SK-N-SH (cell line): ENCODE data around the gene FLAD1. TPM values are rescaled to one million over a fixed set of nuclear protein-coding genes. Genes with fewer than 3 reads are reported as not detected.

ENCODE experiments used
- CTCF ChIA-PET: fragments of 300-600, 350-600 bp; formaldehyde crosslinking; extraction: SDS; loops from one replicate; lab custom pipeline; 2021; lab: Yijun Ruan, JAX
- POLR2A ChIA-PET: fragments of 350-600 bp; sonication (Branson Sonifier 250); formaldehyde crosslinking; extraction: SDS; loops from one replicate; lab custom pipeline; 2020; ENCODE audit warnings: antibody characterized with exemption, inconsistent platforms; lab: Yijun Ruan, JAX
- DNase-seq: peaks from one replicate; pipeline ENCODE4 v3.0.0; 2012
- H2AFZ ChIP-seq: fragments of 200-600 bp; sonication (generic); 2 replicates; pipeline ENCODE4 v1.8.1; 2016; ENCODE audit warnings: antibody characterized with exemption, mild to moderate bottlenecking, low read depth
- H3F3A ChIP-seq: fragments of 200-600 bp; sonication (generic); replicated peaks from 2 replicates; pipeline ENCODE3; 2016; ENCODE audit warnings: antibody characterized with exemption, mild to moderate bottlenecking; ENCODE audit not compliant: insufficient read depth
- H3K27ac ChIP-seq, 2 experiments: fragments of 200-500 bp in 1 of 2; fragments of 200-600 bp in 1 of 2; sonication (Bioruptor generic) in 1 of 2; sonication (generic), shearing (Covaris generic) in 1 of 2; 2 replicates each; pipeline versions ENCODE4 v1.5.1 to v1.6.1; 2014 to 2016; ENCODE audit warnings: low read depth in 2 of 2, inconsistent platforms in 1 of 2, low read length in 1 of 2, mild to moderate bottlenecking in 1 of 2, mixed read lengths in 1 of 2
- H3K27me3 ChIP-seq: fragments of 200-600 bp; sonication (generic), shearing (Covaris generic); 2 replicates; pipeline ENCODE4 v1.6.1; 2016; ENCODE audit warnings: mixed run types; ENCODE audit not compliant: insufficient read depth
- H3K36me3 ChIP-seq, 2 experiments: fragments of 200-500 bp in 1 of 2; fragments of 200-600 bp in 1 of 2; sonication (Bioruptor generic) in 1 of 2; sonication (generic) in 1 of 2; replicated peaks in 1 of 2; 2 replicates each; pipeline versions ENCODE3 to v1.5.1; 2014 to 2016; ENCODE audit warnings: low read length in 1 of 2, mild to moderate bottlenecking in 1 of 2; ENCODE audit not compliant: insufficient read depth in 2 of 2, control insufficient read depth in 1 of 2
- H3K4me1 ChIP-seq, 2 experiments: fragments of 200-500 bp in 1 of 2; fragments of 200-600 bp in 1 of 2; sonication (Bioruptor generic) in 1 of 2; sonication (generic), shearing (Covaris generic) in 1 of 2; 2 replicates each; pipeline versions ENCODE4 v1.5.1 to v1.6.1; 2014 to 2016; ENCODE audit warnings: low read depth in 1 of 2, low read length in 1 of 2, mixed run types in 1 of 2; ENCODE audit not compliant: insufficient read depth in 2 of 2, control insufficient read depth in 1 of 2
- H3K4me2 ChIP-seq: fragments of 200-600 bp; sonication (generic), shearing (Covaris generic); 2 replicates; pipeline ENCODE4 v1.6.1; 2017; ENCODE audit warnings: mixed run types
- H3K4me3 ChIP-seq, 2 experiments: fragments of 200-500 bp in 1 of 2; fragments of 200-600 bp in 1 of 2; sonication (Bioruptor generic) in 1 of 2; sonication (generic), shearing (Covaris generic) in 1 of 2; 2 replicates each; pipeline versions ENCODE4 v1.5.1 to v1.8.1; 2014 to 2016; ENCODE audit warnings: low read depth in 2 of 2, inconsistent platforms in 1 of 2, low read length in 1 of 2, mild to moderate bottlenecking in 1 of 2, mixed read lengths in 1 of 2, moderate library complexity in 1 of 2
- H3K79me2 ChIP-seq: fragments of 200-600 bp; sonication (generic); 2 replicates; pipeline ENCODE4 v1.8.1; 2017; ENCODE audit warnings: mild to moderate bottlenecking; ENCODE audit not compliant: insufficient read depth
- H3K9ac ChIP-seq: fragments of 200-600 bp; sonication (generic); 2 replicates; pipeline ENCODE4 v1.6.1; 2017; ENCODE audit warnings: mixed run types
- H3K9me2 ChIP-seq: fragments of 200-600 bp; sonication (generic); 2 replicates; pipeline ENCODE4 v1.6.1; 2017; ENCODE audit warnings: mixed run types
- H3K9me3 ChIP-seq: fragments of 200-600 bp; sonication (generic); 2 replicates; pipeline ENCODE4 v1.6.1; 2017; ENCODE audit warnings: mixed run types, mild to moderate bottlenecking, moderate library complexity
- H4K20me1 ChIP-seq: fragments of 200-600 bp; sonication (generic); 2 replicates; pipeline ENCODE4 v1.6.1; 2017; ENCODE audit warnings: mild to moderate bottlenecking, mixed run types; ENCODE audit not compliant: insufficient read depth
- CTCF ChIP-seq: fragments of 200-600 bp; sonication (generic); IDR thresholded peaks from 2 replicates; pipeline ENCODE4 v1.6.1; 2017; ENCODE audit warnings: antibody characterized with exemption, mild to moderate bottlenecking, moderate library complexity
- ELF1 ChIP-seq: IDR thresholded peaks from 2 replicates; pipeline ENCODE4 v1.4.0; 2012
- EP300 ChIP-seq, 2 experiments: IDR thresholded peaks; 2 replicates each; pipeline versions ENCODE4 v1.4.0 to v1.6.1; 2012; ENCODE audit warnings: borderline replicate concordance in 1 of 2, low read depth in 1 of 2, low read length in 1 of 2
- EZH2phosphoT487 ChIP-seq: fragments of 200-600 bp; sonication (generic); IDR thresholded peaks from 2 replicates; pipeline ENCODE4 v1.6.1; 2017; ENCODE audit warnings: low read depth, mixed run types, mild to moderate bottlenecking, antibody characterized with exemption, moderate library complexity, borderline replicate concordance
- FOSL2 ChIP-seq: IDR thresholded peaks from 2 replicates; pipeline ENCODE4 v1.4.0; 2012; ENCODE audit warnings: low read depth, mild to moderate bottlenecking, moderate library complexity, borderline replicate concordance
- GABPA ChIP-seq: IDR thresholded peaks from 2 replicates; pipeline ENCODE4 v1.4.0; 2012; ENCODE audit warnings: low read depth, mild to moderate bottlenecking
- MXI1 ChIP-seq: IDR thresholded peaks from 2 replicates; pipeline ENCODE4 v1.6.1; 2012; ENCODE audit warnings: mild to moderate bottlenecking, low read depth, low read length, improper control_type of control experiment
- PBX3 ChIP-seq: IDR thresholded peaks from 2 replicates; pipeline ENCODE4; 2012
- POLR2AphosphoS5 ChIP-seq: IDR thresholded peaks from 2 replicates; pipeline ENCODE4 v1.6.1; 2012; ENCODE audit warnings: low read depth, low read length
- RAD21 ChIP-seq: IDR thresholded peaks from 2 replicates; pipeline ENCODE4 v1.6.1; 2012; ENCODE audit warnings: mild to moderate bottlenecking, low read length
- RFX5 ChIP-seq: IDR thresholded peaks from 2 replicates; pipeline ENCODE4 v1.6.1; 2012; ENCODE audit warnings: mild to moderate bottlenecking, improper control_type of control experiment, low read length
- SMC3 ChIP-seq: IDR thresholded peaks from 2 replicates; pipeline ENCODE4 v1.6.1; 2012; ENCODE audit warnings: low read depth, low read length, improper control_type of control experiment
- TAF1 ChIP-seq: IDR thresholded peaks from 2 replicates; pipeline ENCODE4 v1.6.1; 2012; ENCODE audit warnings: low read depth, mild to moderate bottlenecking, low read length, moderate library complexity, borderline replicate concordance
- TEAD4 ChIP-seq: IDR thresholded peaks from 2 replicates; pipeline ENCODE4 v1.4.0; 2012; ENCODE audit warnings: mild to moderate bottlenecking, borderline replicate concordance; ENCODE audit not compliant: insufficient read depth
- USF1 ChIP-seq: IDR thresholded peaks from 2 replicates; pipeline ENCODE4 v1.4.0; 2012; ENCODE audit warnings: low read depth, borderline replicate concordance
- YY1 ChIP-seq: IDR thresholded peaks from 2 replicates; pipeline ENCODE4 v1.4.0; 2012; ENCODE audit warnings: low read depth, mild to moderate bottlenecking
- ZBTB33 ChIP-seq: IDR thresholded peaks from 2 replicates; pipeline ENCODE4 v1.4.0; 2012; ENCODE audit warnings: low read depth, borderline replicate concordance
- WGBS: methylation state at CpG from one replicate; pipeline ENCODE4 v1.1.6; 2017; ENCODE audit warnings: low lambda C conversion rate; 5-methylcytosine and 5-hydroxymethylcytosine counted together
- polyA plus RNA-seq, 3 experiments: library from polyadenylated mRNA; depleted of rRNA; stranded (reverse); fragments of >200 nt; gene quantifications; 2 replicates each; pipeline ENCODE4 v1.2.3, GENCODE V29; 2012
- TF ChIP-seq, protein P1 (sequence below): fragments of 150-350 bp; IDR thresholded peaks from 2 replicates; pipeline ENCODE4 v1.6.1; 2016; ENCODE audit warnings: mild to moderate bottlenecking, low read depth, low read length

The FLAD1 gene
- polyA plus RNA-seq, 1 of the 3 experiments (the other 2 are of a cell fraction), result 50.8 TPM

DNA sequence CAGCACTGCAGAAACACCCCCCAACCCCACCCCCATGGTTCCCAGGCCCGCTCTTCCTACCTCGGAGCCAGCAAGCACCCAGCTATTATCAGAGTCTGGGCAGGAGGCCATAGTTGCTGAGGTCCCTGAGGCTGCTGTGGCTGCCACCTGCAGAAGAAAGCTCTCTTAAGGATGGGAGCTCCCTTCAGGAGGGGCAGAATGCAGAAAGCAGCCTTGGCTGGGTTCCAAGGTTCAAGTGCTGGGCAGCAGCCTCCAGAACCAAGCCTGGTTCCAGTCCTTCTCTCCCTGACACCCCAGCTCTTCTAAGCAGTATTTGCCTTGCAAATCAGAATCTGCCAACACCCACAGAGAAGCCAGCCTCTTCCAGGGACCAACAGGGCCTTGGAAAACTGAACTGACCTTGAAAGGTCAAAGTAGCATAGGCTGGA is 29.5 kb upstream of the FLAD1 start:
- no peak overlapping the region for H3K4me3 ChIP-seq
- H3K79me2 ChIP-seq, result no peaks in the 10 kb centered on the region
- peaks cover 0 to 18% of the 10 kb centered on the region in 2 experiments for H3K36me3 ChIP-seq
- ChIA-PET CTCF (interaction anchor here (1.2 to 37.5 kb wide), 5 partner anchors 45 to 284 kb away, joined by 3 to 640 read pairs (median 6); partner anchors contain the start of genes LENEP and ZBTB7B), POLR2A (interaction anchor here (0.6 kb wide), 1 partner anchor 1027 kb away, joined by 7 read pairs; no protein-coding TSS in a partner anchor)
- H3K4me1 ChIP-seq, result peaks cover 0 to 42% of the 10 kb centered on the region in 2 experiments; a peak in 3 of 4 replicates
- no peak for DNase-seq
- no peak overlapping the region for H2AFZ ChIP-seq
- TF ChIP-seq ELF1 (no peak), YY1 (no peak)
- WGBS, result 71% methylated on average over 2 of the region's 2 CpGs
- no peak overlapping the region for H3K9ac ChIP-seq
- no peak overlapping the region for H3K27ac ChIP-seq
- H3K4me2 ChIP-seq, result no peak overlapping the region
- no peaks in the 10 kb centered on the region for H3K9me2 ChIP-seq
- H4K20me1 ChIP-seq, result no peaks in the 10 kb centered on the region
- peaks cover 12% of the 10 kb centered on the region for H3F3A ChIP-seq
- no peaks in the 10 kb centered on the region for H3K27me3 ChIP-seq
- no peaks in the 10 kb centered on the region for H3K9me3 ChIP-seq

GRCh38 chr1:154954541-154954940 is 28.6 kb upstream of the FLAD1 start:
- Histone ChIP-seq H3K36me3 (peaks cover 0 to 27% of the 10 kb centered on the region in 2 experiments), H3K4me2 (peak overlapping the region; percentile 87), H3F3A (peaks cover 12% of the 10 kb centered on the region), H3K79me2 (peaks cover 2% of the 10 kb centered on the region; the same call in 1 of the 2 replicates), H3K9me3 (no peaks in the 10 kb centered on the region), H3K4me1 (peaks cover 0 to 42% of the 10 kb centered on the region in 2 experiments; a peak in 3 of 4 replicates), H3K9me2 (no peaks in the 10 kb centered on the region), H3K9ac (0 out of 2 replicates have a peak overlapping the region, but pooled peaks have one; percentile 12), H3K4me3 (peak overlapping the region; percentile 74 to 79), H4K20me1 (no peaks in the 10 kb centered on the region), H3K27ac (peak overlapping the region; percentile 71 to 91; a peak in 3 of 4 replicates), H2AFZ (no peak overlapping the region), H3K27me3 (no peaks in the 10 kb centered on the region)
- DNase-seq, result no peak
- TF ChIP-seq RFX5 (no peak), PBX3 (no peak), EP300 (IDR thresholded peaks at IDR 0.05; ENCODE audit: borderline replicate concordance in 1 of 2, low read depth in 1 of 2, low read length in 1 of 2) (no peak), TEAD4 (no peak), FOSL2 (no peak), GABPA (no peak), RAD21 (no peak), ELF1 (no peak), EZH2phosphoT487 (no peak), TAF1 (no peak), SMC3 (no peak), ZBTB33 (no peak), CTCF (no peak), POLR2AphosphoS5 (no peak), USF1 (no peak), MXI1 (no peak)
- TF ChIP-seq, protein P1, sequence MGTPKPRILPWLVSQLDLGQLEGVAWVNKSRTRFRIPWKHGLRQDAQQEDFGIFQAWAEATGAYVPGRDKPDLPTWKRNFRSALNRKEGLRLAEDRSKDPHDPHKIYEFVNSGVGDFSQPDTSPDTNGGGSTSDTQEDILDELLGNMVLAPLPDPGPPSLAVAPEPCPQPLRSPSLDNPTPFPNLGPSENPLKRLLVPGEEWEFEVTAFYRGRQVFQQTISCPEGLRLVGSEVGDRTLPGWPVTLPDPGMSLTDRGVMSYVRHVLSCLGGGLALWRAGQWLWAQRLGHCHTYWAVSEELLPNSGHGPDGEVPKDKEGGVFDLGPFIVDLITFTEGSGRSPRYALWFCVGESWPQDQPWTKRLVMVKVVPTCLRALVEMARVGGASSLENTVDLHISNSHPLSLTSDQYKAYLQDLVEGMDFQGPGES, result no peak
- 58% methylated on average over 3 of the region's 3 CpGs for WGBS
- ChIA-PET CTCF (interaction anchor here (1.1 to 37.5 kb wide), 10 partner anchors 10 to 285 kb away, joined by 3 to 640 read pairs (median 6); partner anchors contain the start of genes FLAD1, LENEP and ZBTB7B), POLR2A (interaction anchor here (1.2 to 3.0 kb wide), 4 partner anchors 10 to 34 kb away, joined by 3 to 16 read pairs (median 6); partner anchors contain the start of gene SHC1)
